DND-41 (cell line): Measurements from ENCODE around the gene TMEM63C.

Source experiments
- ATAC-seq: fragments of 200-7000 bp; cut with Tn5 transposase; 3 replicates; pipeline ENCODE4 v1.9.1; 2021; ENCODE audit warnings: low read depth; ENCODE audit not compliant: insufficient read depth
- DNase-seq: peaks from one replicate; pipeline ENCODE4 v3.0.0-alpha.2; 2020
- H2AFZ ChIP-seq: 2 replicates; pipeline ENCODE4 v1.6.0; 2012; ENCODE audit warnings: low read depth, low read length
- H3K27ac ChIP-seq: 2 replicates; pipeline ENCODE4 v1.5.1; 2012; ENCODE audit warnings: low read length, inconsistent platforms
- H3K27me3 ChIP-seq: fragments of 200-600 bp; sonication (generic); 2 replicates; pipeline ENCODE4 v1.6.0; 2012; ENCODE audit warnings: low read length, mild to moderate bottlenecking, inconsistent platforms; ENCODE audit not compliant: insufficient read depth, poor library complexity
- H3K36me3 ChIP-seq: 2 replicates; pipeline ENCODE4 v1.5.1; 2012; ENCODE audit warnings: low read length, inconsistent platforms; ENCODE audit not compliant: insufficient read depth
- H3K4me1 ChIP-seq: 2 replicates; pipeline ENCODE4 v1.5.1; 2012; ENCODE audit warnings: mild to moderate bottlenecking, low read length; ENCODE audit not compliant: insufficient read depth
- H3K4me2 ChIP-seq: 2 replicates; pipeline ENCODE4 v1.6.0; 2012; ENCODE audit warnings: mild to moderate bottlenecking, moderate library complexity, low read length, inconsistent platforms; ENCODE audit not compliant: insufficient read depth
- H3K4me3 ChIP-seq, 2 experiments: fragments of 200-600 bp in 1 of 2; shearing (Covaris generic) in 1 of 2; 2 replicates each; pipeline ENCODE4 v1.5.1; 2012 to 2016; ENCODE audit warnings: inconsistent platforms in 2 of 2, low read length in 2 of 2, mild to moderate bottlenecking in 2 of 2, low read depth in 1 of 2, moderate library complexity in 1 of 2
- H3K79me2 ChIP-seq: 2 replicates; pipeline ENCODE4 v1.6.0; 2012; ENCODE audit warnings: low read length, inconsistent platforms; ENCODE audit not compliant: insufficient read depth
- H3K9ac ChIP-seq: 2 replicates; pipeline ENCODE4 v1.6.0; 2012; ENCODE audit warnings: low read depth, mild to moderate bottlenecking, inconsistent platforms, low read length, moderate library complexity
- H3K9me3 ChIP-seq: 2 replicates; pipeline ENCODE4 v1.5.1; 2012; ENCODE audit warnings: low read length, moderate library complexity, mild to moderate bottlenecking, inconsistent platforms; ENCODE audit not compliant: insufficient read depth, severe bottlenecking
- H4K20me1 ChIP-seq: 2 replicates; pipeline ENCODE4 v1.6.0; 2012; ENCODE audit warnings: low read length; ENCODE audit not compliant: insufficient read depth
- EZH2 ChIP-seq: IDR thresholded peaks from 3 replicates; pipeline ENCODE4 v1.6.1; 2012; ENCODE audit warnings: borderline replicate concordance, low read depth, mild to moderate bottlenecking, moderate library complexity, low read length, inconsistent platforms; ENCODE audit not compliant: severe bottlenecking
- TF ChIP-seq, protein P1 (sequence below): IDR thresholded peaks from 2 replicates; pipeline ENCODE4 v1.5.1; 2012; ENCODE audit warnings: borderline replicate concordance, low read length, moderate library complexity, mild to moderate bottlenecking; ENCODE audit not compliant: poor library complexity, severe bottlenecking; ENCODE audit errors: extremely low read depth

TMEM63C gene

DNA sequence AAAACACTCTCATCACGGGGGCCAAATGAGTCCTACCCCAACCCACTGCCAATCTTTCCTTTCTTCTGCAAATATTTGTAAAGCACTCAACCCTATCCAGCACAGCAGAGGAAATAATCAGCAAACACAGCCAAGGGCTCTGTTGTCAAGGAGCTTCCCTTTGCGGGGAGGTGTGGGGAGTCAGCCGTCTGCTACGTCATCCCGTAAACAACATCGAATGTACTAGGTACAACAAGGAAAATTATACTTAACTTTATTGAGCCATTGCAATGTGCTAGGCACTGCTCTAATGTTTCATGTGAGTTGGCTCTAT, 22.8 kb downstream of the TMEM63C start:
- H3K4me3 ChIP-seq = no peak overlapping the region
- no peak for DNase-seq
- peaks cover 3% of the 10 kb centered on the region for H3K27me3 ChIP-seq
- H2AFZ ChIP-seq = no peak overlapping the region
- no peaks in the 10 kb centered on the region for H3K36me3 ChIP-seq
- no peaks in the 10 kb centered on the region for H3K4me1 ChIP-seq
- no peak overlapping the region for H3K4me2 ChIP-seq
- no peak overlapping the region for H3K27ac ChIP-seq
- H3K79me2 ChIP-seq = no peaks in the 10 kb centered on the region
- no peak for TF ChIP-seq EZH2
- TF ChIP-seq, protein P1, sequence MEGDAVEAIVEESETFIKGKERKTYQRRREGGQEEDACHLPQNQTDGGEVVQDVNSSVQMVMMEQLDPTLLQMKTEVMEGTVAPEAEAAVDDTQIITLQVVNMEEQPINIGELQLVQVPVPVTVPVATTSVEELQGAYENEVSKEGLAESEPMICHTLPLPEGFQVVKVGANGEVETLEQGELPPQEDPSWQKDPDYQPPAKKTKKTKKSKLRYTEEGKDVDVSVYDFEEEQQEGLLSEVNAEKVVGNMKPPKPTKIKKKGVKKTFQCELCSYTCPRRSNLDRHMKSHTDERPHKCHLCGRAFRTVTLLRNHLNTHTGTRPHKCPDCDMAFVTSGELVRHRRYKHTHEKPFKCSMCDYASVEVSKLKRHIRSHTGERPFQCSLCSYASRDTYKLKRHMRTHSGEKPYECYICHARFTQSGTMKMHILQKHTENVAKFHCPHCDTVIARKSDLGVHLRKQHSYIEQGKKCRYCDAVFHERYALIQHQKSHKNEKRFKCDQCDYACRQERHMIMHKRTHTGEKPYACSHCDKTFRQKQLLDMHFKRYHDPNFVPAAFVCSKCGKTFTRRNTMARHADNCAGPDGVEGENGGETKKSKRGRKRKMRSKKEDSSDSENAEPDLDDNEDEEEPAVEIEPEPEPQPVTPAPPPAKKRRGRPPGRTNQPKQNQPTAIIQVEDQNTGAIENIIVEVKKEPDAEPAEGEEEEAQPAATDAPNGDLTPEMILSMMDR = no peak
- no peak overlapping the region for H3K9ac ChIP-seq
- no peak for ATAC-seq
- no peaks in the 10 kb centered on the region; the same call in 1 of the 2 replicates for H4K20me1 ChIP-seq
- no peaks in the 10 kb centered on the region for H3K9me3 ChIP-seq

DNA sequence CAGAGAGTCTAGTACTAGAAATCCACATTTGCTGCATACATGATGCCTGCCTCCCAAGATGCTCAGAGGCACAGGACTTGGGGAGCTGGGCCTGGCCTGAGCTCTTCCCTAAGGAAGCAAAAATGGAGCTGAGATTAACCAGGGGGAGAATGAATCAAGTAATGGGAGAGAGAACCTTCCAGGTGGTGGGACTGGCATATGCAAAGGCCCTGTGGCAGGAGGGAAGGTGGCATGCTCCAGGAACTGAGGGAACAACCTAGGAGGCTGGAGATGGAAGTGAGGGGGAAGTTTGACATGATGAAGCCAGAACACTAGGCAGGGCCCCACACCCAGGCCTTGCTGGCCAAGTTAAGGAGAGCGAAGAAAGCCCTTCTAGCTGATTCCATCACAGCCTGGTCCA, 23.3 kb downstream of the TMEM63C start:
- Histone ChIP-seq H2AFZ (no peak overlapping the region), H3K9ac (no peak overlapping the region), H3K9me3 (no peaks in the 10 kb centered on the region), H3K4me1 (no peaks in the 10 kb centered on the region), H4K20me1 (no peaks in the 10 kb centered on the region; the same call in 1 of the 2 replicates), H3K4me2 (no peak overlapping the region), H3K36me3 (no peaks in the 10 kb centered on the region), H3K4me3 (no peak overlapping the region), H3K27me3 (peaks cover 3% of the 10 kb centered on the region), H3K79me2 (no peaks in the 10 kb centered on the region), H3K27ac (no peak overlapping the region)
- no peak for TF ChIP-seq EZH2
- TF ChIP-seq, protein P1 = no peak
- ATAC-seq (no peak), DNase-seq (no peak)

DNA sequence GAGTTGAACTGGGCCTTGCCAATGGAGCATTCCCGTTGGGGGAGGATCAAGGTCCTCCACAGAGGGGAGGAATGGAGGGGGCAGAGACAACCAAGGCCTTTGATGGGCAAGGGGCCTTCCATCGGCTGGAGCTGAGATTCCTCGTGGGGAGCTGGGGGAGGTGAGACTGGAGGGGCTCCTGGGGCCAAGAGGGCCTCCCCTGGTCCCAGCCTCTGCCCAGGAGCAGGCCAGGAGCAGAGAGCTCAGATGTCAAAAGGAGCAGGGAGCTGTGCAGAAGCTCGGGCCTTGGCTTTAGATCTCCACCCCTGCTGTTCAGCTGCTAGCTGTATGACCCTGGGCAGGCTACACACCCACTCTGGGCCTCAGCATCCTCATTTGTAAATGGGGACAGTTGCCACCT, 24.0 kb downstream of the TMEM63C start:
- Histone ChIP-seq H3K9ac (no peak overlapping the region), H4K20me1 (no peaks in the 10 kb centered on the region; the same call in 1 of the 2 replicates), H3K27ac (no peak overlapping the region), H3K4me2 (no peak overlapping the region), H3K9me3 (no peaks in the 10 kb centered on the region), H3K36me3 (no peaks in the 10 kb centered on the region), H2AFZ (no peak overlapping the region), H3K27me3 (peaks cover 3% of the 10 kb centered on the region), H3K4me3 (no peak overlapping the region), H3K79me2 (no peaks in the 10 kb centered on the region), H3K4me1 (no peaks in the 10 kb centered on the region)
- no peak for ATAC-seq
- TF ChIP-seq, protein P1 = no peak
- no peak for TF ChIP-seq EZH2
- DNase-seq = no peak

DNA sequence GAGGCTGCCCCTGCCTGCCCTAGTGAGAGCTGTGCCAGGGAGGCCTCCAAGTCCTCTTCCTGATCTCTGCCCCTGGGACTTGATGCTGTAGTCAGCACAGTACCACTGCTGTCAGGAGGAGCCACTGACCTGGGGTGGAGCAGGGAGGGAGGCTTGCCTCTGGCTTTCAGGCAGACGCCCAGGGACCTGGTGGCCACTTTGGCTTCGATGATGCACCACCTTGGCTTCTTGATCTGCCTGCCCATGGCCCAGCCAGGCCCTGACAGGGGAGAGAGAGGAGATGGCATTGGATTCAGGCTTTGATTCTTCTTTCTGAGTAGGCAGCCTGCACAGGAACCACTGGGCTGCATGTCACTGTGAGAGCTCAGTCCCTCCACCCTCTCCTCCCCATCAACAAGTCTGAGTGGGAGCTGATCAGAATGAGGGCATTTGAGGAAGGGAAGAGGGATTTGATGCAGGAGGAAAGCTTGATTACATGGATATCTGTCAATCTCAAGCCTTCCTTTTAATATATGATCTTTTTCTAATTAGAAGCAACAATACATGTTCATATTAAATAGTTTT, 24.7 kb downstream of the TMEM63C start:
- no peak for ATAC-seq

More for the DNA sequence above, 24.7 kb downstream of the TMEM63C start:
- no peak overlapping the region for H3K9ac ChIP-seq
- no peaks in the 10 kb centered on the region for H3K9me3 ChIP-seq
- H3K27ac ChIP-seq = no peak overlapping the region
- DNase-seq = no peak
- no peak overlapping the region for H3K4me2 ChIP-seq
- no peaks in the 10 kb centered on the region for H3K79me2 ChIP-seq
- H3K27me3 ChIP-seq = peaks cover 3% of the 10 kb centered on the region
- no peaks in the 10 kb centered on the region; the same call in 1 of the 2 replicates for H4K20me1 ChIP-seq
- H3K36me3 ChIP-seq = no peaks in the 10 kb centered on the region
- H3K4me1 ChIP-seq = no peaks in the 10 kb centered on the region
- TF ChIP-seq EZH2 = no peak
- TF ChIP-seq, protein P1 = no peak
- no peak overlapping the region for H2AFZ ChIP-seq
- no peak overlapping the region for H3K4me3 ChIP-seq
